DND-41 (cell line): ENCODE measurements around the gene PCNT.

ENCODE experiments used
- ATAC-seq: fragments of 200-7000 bp; cut with Tn5 transposase; 3 replicates; pipeline ENCODE4 v1.9.1; 2021; ENCODE audit warnings: low read depth; ENCODE audit not compliant: insufficient read depth
- DNase-seq: peaks from one replicate; pipeline ENCODE4 v3.0.0-alpha.2; 2020
- H2AFZ ChIP-seq: 2 replicates; pipeline ENCODE4 v1.6.0; 2012; ENCODE audit warnings: low read depth, low read length
- H3K27ac ChIP-seq: 2 replicates; pipeline ENCODE4 v1.5.1; 2012; ENCODE audit warnings: low read length, inconsistent platforms
- H3K27me3 ChIP-seq: fragments of 200-600 bp; sonication (generic); 2 replicates; pipeline ENCODE4 v1.6.0; 2012; ENCODE audit warnings: low read length, mild to moderate bottlenecking, inconsistent platforms; ENCODE audit not compliant: insufficient read depth, poor library complexity
- H3K36me3 ChIP-seq: 2 replicates; pipeline ENCODE4 v1.5.1; 2012; ENCODE audit warnings: low read length, inconsistent platforms; ENCODE audit not compliant: insufficient read depth
- H3K4me1 ChIP-seq: 2 replicates; pipeline ENCODE4 v1.5.1; 2012; ENCODE audit warnings: mild to moderate bottlenecking, low read length; ENCODE audit not compliant: insufficient read depth
- H3K4me2 ChIP-seq: 2 replicates; pipeline ENCODE4 v1.6.0; 2012; ENCODE audit warnings: mild to moderate bottlenecking, moderate library complexity, low read length, inconsistent platforms; ENCODE audit not compliant: insufficient read depth
- H3K4me3 ChIP-seq, 2 experiments: fragments of 200-600 bp in 1 of 2; shearing (Covaris generic) in 1 of 2; 2 replicates each; pipeline ENCODE4 v1.5.1; 2012 to 2016; ENCODE audit warnings: inconsistent platforms in 2 of 2, low read length in 2 of 2, mild to moderate bottlenecking in 2 of 2, low read depth in 1 of 2, moderate library complexity in 1 of 2
- H3K79me2 ChIP-seq: 2 replicates; pipeline ENCODE4 v1.6.0; 2012; ENCODE audit warnings: low read length, inconsistent platforms; ENCODE audit not compliant: insufficient read depth
- H3K9ac ChIP-seq: 2 replicates; pipeline ENCODE4 v1.6.0; 2012; ENCODE audit warnings: low read depth, mild to moderate bottlenecking, inconsistent platforms, low read length, moderate library complexity
- H3K9me3 ChIP-seq: 2 replicates; pipeline ENCODE4 v1.5.1; 2012; ENCODE audit warnings: low read length, moderate library complexity, mild to moderate bottlenecking, inconsistent platforms; ENCODE audit not compliant: insufficient read depth, severe bottlenecking
- H4K20me1 ChIP-seq: 2 replicates; pipeline ENCODE4 v1.6.0; 2012; ENCODE audit warnings: low read length; ENCODE audit not compliant: insufficient read depth
- EZH2 ChIP-seq: IDR thresholded peaks from 3 replicates; pipeline ENCODE4 v1.6.1; 2012; ENCODE audit warnings: borderline replicate concordance, low read depth, mild to moderate bottlenecking, moderate library complexity, low read length, inconsistent platforms; ENCODE audit not compliant: severe bottlenecking
- TF ChIP-seq, protein P1 (sequence below): IDR thresholded peaks from 2 replicates; pipeline ENCODE4 v1.5.1; 2012; ENCODE audit warnings: borderline replicate concordance, low read length, moderate library complexity, mild to moderate bottlenecking; ENCODE audit not compliant: poor library complexity, severe bottlenecking; ENCODE audit errors: extremely low read depth

PCNT gene

DNA sequence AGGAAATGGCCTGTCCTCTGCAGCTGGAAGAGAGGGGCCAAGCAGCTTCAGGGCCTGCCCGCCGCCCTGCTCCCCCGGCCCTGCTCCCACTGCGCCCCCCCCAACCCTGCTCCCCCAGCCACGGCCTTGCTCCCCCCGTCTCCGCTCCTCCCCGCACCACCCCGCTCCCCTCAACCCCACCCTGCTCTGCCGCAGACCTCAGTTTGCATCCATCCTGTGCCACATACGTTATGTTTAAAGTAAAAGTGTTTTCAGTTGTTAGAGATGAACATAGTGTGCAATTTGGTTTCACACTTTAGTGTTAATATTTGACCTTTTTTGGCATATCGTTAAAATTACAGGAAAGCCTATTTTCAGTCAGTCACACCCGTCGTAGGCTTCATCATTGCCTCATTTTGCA, 100.7 kb downstream of the PCNT start:
- Histone ChIP-seq H3K27me3 (no peaks in the 10 kb centered on the region), H3K4me1 (peaks cover 12% of the 10 kb centered on the region), H2AFZ (no peak overlapping the region), H4K20me1 (peaks cover 15% of the 10 kb centered on the region; the same call in 1 of the 2 replicates), H3K27ac (no peak overlapping the region), H3K9me3 (no peaks in the 10 kb centered on the region), H3K4me2 (no peak overlapping the region), H3K79me2 (no peaks in the 10 kb centered on the region), H3K36me3 (peaks cover 83% of the 10 kb centered on the region), H3K4me3 (no peak overlapping the region), H3K9ac (no peak overlapping the region)
- TF ChIP-seq, protein P1, sequence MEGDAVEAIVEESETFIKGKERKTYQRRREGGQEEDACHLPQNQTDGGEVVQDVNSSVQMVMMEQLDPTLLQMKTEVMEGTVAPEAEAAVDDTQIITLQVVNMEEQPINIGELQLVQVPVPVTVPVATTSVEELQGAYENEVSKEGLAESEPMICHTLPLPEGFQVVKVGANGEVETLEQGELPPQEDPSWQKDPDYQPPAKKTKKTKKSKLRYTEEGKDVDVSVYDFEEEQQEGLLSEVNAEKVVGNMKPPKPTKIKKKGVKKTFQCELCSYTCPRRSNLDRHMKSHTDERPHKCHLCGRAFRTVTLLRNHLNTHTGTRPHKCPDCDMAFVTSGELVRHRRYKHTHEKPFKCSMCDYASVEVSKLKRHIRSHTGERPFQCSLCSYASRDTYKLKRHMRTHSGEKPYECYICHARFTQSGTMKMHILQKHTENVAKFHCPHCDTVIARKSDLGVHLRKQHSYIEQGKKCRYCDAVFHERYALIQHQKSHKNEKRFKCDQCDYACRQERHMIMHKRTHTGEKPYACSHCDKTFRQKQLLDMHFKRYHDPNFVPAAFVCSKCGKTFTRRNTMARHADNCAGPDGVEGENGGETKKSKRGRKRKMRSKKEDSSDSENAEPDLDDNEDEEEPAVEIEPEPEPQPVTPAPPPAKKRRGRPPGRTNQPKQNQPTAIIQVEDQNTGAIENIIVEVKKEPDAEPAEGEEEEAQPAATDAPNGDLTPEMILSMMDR, result no peak
- TF ChIP-seq EZH2, result no peak
- DNase-seq, result no peak
- no peak for ATAC-seq

DNA sequence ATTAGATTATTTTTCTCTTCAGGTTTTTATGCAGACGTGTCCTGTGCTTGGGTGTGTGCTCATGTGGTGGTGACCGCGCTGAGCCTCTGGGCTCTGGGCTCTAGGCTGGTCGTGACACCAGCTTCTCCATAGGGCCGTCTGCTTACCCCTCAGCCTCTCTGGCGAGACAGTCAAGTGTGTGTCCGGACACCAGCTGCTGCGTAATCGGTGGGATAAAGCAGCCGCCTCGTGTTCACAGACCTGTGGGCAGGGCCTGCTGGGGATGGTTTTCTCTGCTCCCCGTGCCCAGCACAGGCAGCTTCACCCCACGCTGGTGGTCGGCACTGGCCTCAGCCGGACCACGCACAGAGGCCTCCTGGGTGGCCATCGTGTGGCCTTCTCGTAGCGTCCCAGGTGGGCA, 101.1 kb downstream of the PCNT start:
- H3K27ac ChIP-seq, result no peak overlapping the region
- H3K4me1 ChIP-seq, result peaks cover 12% of the 10 kb centered on the region
- H3K79me2 ChIP-seq, result no peaks in the 10 kb centered on the region
- no peaks in the 10 kb centered on the region for H3K27me3 ChIP-seq
- H3K4me3 ChIP-seq, result no peak overlapping the region
- no peak overlapping the region for H2AFZ ChIP-seq
- TF ChIP-seq EZH2, result no peak
- TF ChIP-seq, protein P1, result no peak
- ATAC-seq, result no peak
- peaks cover 83% of the 10 kb centered on the region for H3K36me3 ChIP-seq
- no peak for DNase-seq
- no peaks in the 10 kb centered on the region for H3K9me3 ChIP-seq
- no peak overlapping the region for H3K9ac ChIP-seq
- H3K4me2 ChIP-seq, result no peak overlapping the region
- H4K20me1 ChIP-seq, result peaks cover 15% of the 10 kb centered on the region; the same call in 1 of the 2 replicates

DNA sequence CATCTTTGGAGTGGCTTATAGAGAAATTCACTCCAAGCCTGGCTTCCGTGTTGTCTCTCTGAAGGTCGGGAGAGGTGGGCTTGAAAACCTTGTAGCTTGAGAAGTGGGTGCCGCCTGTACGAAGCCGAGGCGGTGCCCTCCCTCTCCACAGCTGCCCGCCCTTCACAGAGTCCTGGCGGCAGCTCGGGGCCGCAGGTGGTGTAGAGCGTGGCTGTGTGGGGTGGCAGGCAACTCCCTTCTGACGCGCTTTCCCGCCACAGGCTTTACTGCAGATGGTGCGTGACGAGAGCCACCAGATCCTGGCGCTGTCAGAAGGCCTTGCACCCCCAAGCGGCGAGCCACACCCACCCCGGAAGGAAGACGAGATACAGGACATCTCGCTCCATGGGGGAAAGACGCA, 101.6 kb downstream of the PCNT start:
- Histone ChIP-seq H3K9ac (no peak overlapping the region), H3K36me3 (peaks cover 85% of the 10 kb centered on the region), H3K4me2 (no peak overlapping the region), H4K20me1 (peaks cover 12% of the 10 kb centered on the region; the same call in 1 of the 2 replicates), H3K27ac (no peak overlapping the region), H3K9me3 (no peaks in the 10 kb centered on the region), H3K27me3 (no peaks in the 10 kb centered on the region), H3K79me2 (no peaks in the 10 kb centered on the region), H3K4me3 (no peak overlapping the region), H2AFZ (no peak overlapping the region), H3K4me1 (peaks cover 12% of the 10 kb centered on the region)
- TF ChIP-seq EZH2, result no peak
- TF ChIP-seq, protein P1, result no peak
- DNase-seq, result no peak
- no peak for ATAC-seq
